GM18508 (cell line): ENCODE data around the gene SMIM45.
"Not testable (repeated sequence)": the region's sequence is repeated elsewhere in the genome, so short reads cannot be mapped to it uniquely, and the experiment has no call there.

ENCODE experiments used
- ATAC-seq: cut with Tn5 transposase; IDR thresholded peaks from one replicate; pipeline ENCODE4 v1.9.1; 2021; ENCODE audit warnings: moderate number of reproducible peaks; ENCODE audit not compliant: insufficient read depth, unreplicated experiment

SMIM45 gene

GRCh38 chr22:41933411-41934177 is 18.4 kb upstream of the SMIM45 start:
- ATAC-seq, result no peak

GRCh38 chr22:41934284-41935014 is 17.5 kb upstream of the SMIM45 start:
- ATAC-seq, result no peak

DNA sequence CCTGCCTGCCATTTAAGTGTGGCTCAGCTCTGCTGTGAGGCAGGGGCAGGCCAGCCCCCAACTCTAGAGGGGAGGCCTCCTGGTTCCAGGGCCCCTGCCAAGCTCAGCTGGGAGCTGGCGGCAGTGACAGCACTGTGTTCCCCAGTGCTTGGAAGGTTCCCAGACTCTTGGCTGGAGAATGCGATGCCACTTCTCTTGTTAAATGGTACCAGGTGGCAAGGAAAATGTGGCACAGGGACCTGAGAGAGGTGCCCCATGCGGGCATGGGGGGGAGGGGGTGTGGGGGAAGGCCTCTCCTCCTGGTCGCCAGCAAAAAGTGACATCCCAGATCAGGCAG is 17.0 kb upstream of the SMIM45 start:
- ATAC-seq, result no peak

GRCh38 chr22:41935509-41935908 is 16.4 kb upstream of the SMIM45 start:
- no peak for ATAC-seq

- ATAC-seq, result no peak
These were observed 15.1 kb upstream of the SMIM45 start for GRCh38 chr22:41936894-41937169.

- peak; percentile 36 for ATAC-seq
These were observed 11.7 kb upstream of the SMIM45 start for GRCh38 chr22:41939981-41940831.

GRCh38 chr22:41940832-41941765 is 10.9 kb upstream of the SMIM45 start:
- ATAC-seq, result no peak

DNA sequence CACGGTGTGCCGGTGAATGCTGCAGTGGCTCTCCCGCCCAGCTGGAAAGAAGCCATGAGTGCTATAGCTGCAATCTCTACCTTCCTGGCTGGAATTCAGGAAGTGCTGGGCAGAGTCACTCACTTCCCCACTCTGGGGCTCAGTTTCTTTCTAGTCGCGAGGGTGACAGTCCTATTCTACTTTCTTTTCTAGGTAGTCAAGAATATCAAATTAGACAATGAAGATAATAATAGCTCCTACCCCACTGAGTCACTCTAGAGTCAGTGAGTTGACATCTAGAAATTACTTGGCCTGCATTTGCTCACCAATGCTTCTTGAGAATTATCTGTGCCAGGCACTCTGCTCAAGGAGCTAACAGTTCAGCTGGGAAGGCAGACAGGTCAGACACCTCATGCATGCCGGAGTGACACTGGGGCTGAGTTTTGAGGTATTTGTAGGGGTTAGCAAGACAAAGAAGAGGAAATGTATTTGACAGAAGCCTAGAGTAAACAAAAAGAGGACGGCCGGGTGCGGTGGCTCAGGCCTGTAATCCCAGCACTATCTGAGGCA is 8.2 kb upstream of the SMIM45 start:
- no peak for ATAC-seq

- peak; percentile 42 for ATAC-seq
These were observed 5.1 kb upstream of the SMIM45 start, which contains the start of gene CENPM for GRCh38 chr22:41946629-41947423. Gene CENPM, minus strand, starts transcription at chr22:41947152. Its CDS starts 76 bp downstream, at chr22:41947076.

- ATAC-seq, result no peak
These were observed 4.4 kb upstream of the SMIM45 start for GRCh38 chr22:41947424-41948080.

DNA sequence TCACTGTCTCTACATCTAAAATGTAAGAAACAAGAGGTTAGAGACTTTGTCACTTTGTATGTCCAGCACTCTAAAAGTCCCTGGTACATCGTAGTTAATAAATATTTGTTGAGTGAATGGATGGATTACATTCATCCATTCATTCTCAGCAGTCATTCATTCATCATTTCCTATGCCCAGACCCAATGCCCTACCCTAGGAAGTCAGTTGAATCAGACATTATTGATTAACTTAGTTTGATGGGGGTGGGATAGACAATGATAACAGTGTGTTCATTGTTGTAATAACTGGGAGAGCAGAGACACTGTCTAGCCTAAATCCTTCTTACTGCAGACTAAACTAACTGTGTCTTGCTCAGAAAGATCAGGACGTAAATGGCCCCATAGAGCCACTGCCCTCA is 3.8 kb upstream of the SMIM45 start:
- no peak for ATAC-seq

DNA sequence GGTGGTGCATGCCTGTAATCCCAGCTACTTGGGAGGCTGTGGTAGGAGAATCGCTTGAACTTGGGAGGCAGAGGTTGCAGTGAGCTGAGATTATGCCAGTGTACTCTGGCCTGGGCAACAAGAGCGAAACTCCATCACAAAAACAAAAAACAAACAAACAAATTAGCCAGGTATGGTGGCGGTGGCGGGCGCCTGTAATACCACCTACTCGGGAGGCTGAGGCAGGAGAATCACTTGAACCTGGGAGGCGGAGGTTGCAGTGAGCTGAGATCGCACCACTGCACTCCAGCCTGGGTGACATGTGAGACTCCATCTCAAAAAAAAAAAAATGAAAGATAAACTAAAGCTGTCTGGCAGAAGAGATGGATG is 3.0 kb upstream of the SMIM45 start:
- ATAC-seq, result not testable (repeated sequence)

DNA sequence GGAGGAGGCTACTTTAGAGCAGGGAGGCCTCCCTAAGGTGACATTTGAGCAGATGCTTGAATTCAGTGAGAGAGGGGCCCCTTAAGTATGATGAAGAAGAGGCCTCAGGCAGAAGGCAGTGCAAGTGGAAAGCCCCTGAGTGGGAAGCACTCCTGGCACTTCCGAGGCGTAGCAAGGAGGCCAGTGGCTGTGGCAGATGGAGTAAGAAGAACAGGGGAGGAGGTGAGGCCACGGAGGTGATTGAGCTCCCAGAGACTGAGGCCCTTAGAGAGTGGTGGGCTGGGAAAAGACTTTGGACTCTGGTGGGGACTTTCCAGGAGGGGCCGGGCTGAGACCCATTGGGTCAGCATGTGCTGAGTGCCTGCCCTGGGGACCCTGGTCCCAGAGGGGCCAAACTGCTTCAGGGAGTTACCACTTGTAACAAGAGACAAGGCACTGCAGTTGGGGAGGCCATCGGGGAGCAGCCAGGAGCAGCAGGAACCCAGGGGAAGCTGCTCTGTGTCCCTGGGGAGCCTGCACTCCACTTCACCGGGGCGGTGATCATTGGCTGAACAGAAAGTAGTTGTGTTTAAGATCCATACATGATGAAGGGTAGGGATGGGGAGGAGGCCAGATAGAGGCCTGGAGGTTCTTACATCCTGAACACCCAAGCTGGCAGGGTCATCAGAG is 2.5 kb upstream of the SMIM45 start:
- ATAC-seq, result no peak

DNA sequence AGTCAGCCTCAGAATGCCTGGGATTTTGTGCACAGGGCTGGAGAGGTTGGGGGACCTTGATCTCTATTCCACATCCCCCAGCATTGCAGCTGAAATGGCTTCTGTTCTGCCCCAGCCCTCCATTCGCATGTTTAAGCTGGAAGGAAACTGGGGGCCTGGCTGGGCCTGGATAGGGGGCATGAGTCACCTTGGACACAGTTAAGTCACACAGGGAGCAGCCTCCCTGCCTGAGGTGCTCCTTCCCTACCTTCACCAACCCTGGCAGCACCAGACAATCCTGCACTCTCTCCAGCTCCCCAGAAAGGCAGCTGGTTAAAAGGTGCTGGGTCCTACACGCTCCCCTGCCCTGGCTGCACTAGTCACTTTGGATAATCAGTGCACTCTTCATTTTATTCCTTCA is 763 bp downstream of the SMIM45 start:
- ATAC-seq, result no peak

- no peak for ATAC-seq
These were observed 6.1 kb downstream of the SMIM45 start for GRCh38 chr22:41957941-41958556.

- no peak for ATAC-seq
These were observed 11.6 kb downstream of the SMIM45 start for GRCh38 chr22:41963453-41964111.

DNA sequence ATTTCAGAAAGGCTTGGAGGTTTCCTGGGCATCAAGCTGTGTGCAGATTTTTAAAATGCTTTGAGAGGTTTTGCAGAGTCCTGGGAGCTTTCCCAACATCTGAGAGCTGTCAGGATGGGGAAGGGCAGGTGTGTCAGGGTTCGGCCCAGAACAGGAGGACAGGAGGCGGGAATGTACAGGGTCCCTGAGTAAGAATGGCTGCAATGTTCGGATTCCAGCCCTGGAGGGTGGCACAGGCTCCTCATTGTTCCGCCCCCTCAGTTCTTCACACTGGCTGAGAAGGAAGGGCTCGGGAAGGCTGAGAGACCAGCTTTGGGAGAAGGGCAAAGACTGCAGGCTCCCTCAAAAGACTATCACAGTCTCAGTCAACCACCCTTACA is 12.2 kb downstream of the SMIM45 start:
- ATAC-seq, result no peak
